H1 (cell line): ENCODE results near the gene CELF4. TPM values are rescaled to one million over a fixed set of nuclear protein-coding genes. Genes with fewer than 3 reads are reported as not detected.

Source experiments
- BRCA1 ChIP-seq: IDR thresholded peaks from 2 replicates; pipeline ENCODE4 v1.6.1; 2012; ENCODE audit warnings: low read depth, low read length, improper control_type of control experiment
- YY1 ChIP-seq: IDR thresholded peaks from 2 replicates; pipeline ENCODE4 v1.6.1; 2011; ENCODE audit warnings: low read depth, mild to moderate bottlenecking, low read length
- polyA plus RNA-seq, 7 experiments: library from polyadenylated mRNA; depleted of rRNA in 3 of 7; stranded (reverse) in 5 of 7; unstranded in 2 of 7; fragments of >200 nt in 5 of 7; fragments of 200-250 nt in 2 of 7; gene quantifications; 1 replicate in 5 of 7; 2 replicates in 1 of 7; 4 replicates in 1 of 7; pipeline versions ENCODE4 v1.2.1 to v1.2.3, GENCODE V29; 2011 to 2013; ENCODE audit warnings: missing spikeins in 2 of 7, mixed read lengths in 2 of 7
- total RNA-seq: library from RNA; stranded (reverse); fragmentation: NEBNext Ultra II Directional; extraction: Animal tissue kit (Norgen Biotek cat#: 25700); gene quantifications from 2 replicates; pipeline ENCODE4 v1.2.1, GENCODE V29; 2021

CELF4 gene
- total and polyA plus RNA-seq, 2 of the 8 experiments (the other 6 are each of a cell fraction or from before 2014, with no cell fraction given), result 1.6 to 3.4 TPM

DNA sequence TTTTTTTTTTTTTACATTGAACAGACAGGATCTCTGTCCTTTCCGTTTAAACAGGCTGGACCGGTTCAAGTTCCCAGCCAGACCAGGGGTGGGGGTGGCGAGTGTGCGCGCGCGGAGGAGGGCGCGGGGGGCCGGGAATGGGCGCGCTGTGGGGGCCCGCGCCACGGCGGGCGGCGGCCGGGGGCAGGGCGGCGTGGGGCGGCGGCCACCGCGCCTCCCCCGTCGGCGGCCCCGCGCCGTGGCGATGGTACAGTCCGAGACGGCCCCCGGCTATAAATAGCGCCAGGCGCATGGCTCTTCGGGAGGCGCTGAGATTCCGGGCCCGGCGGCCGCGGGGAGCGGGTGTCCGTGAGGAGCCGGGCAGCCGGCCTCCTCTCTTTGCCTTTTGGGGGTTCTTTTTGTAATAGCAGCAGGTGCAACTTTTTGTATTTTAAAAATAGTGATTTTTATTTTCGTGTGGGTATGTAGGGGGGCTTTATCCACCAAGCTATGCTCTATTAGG, 430 bp upstream of the CELF4 start (continued):
- TF ChIP-seq YY1, result 0 out of 2 replicates have a peak, but pooled peaks have one; percentile 7
- TF ChIP-seq BRCA1, result no peak
